Activated naive CD4-positive, alpha-beta T cell (primary cell): ENCODE measurements around the gene GLRA3.

Source experiments
- DNase-seq, 4 experiments: peaks; one replicate each; lab custom pipeline; 2025; lab: John Stamatoyannopoulos, UW

The GLRA3 gene

GRCh38 chr4:174593701-174594100 lies 235.3 kb downstream of the GLRA3 start:
- no peak for DNase-seq

- no peak for DNase-seq
These were observed 236.1 kb downstream of the GLRA3 start for GRCh38 chr4:174592985-174593335.

- no peak for DNase-seq
These were observed 236.6 kb downstream of the GLRA3 start for GRCh38 chr4:174592256-174592984.

DNA sequence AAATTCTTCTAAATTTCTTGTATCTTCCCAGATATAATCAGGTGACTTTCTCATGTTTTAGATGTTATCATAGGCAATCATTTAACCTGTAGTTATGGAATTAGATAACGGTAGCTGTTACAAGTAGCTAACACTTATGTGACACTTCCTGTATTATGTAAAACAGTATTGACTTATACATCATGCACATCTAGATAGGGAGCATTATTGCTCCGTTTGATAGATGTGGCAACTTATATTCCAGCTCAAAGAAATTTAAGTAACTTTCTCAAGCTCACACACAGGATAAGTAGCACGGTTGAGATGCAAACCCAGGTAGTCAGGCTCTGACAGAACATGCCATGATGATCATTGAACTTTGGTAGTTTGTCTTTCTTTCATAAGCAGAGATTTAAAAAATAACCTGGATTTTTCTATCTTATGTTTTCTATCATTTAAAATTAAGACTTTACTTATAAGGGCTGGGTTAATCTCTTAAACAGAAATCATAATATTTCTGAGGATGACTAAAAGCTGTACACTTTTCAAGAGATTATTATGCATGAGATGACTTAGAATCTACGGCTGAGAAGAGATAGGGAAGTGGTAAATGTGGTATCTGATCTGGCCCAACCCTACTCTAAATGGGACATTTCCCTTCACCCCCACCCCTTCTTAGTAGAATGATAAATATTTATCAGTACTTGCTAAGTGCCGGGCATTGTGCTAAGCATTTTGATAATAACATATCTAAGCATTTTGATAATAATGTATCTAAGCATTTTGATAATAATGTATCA lies 237.6 kb downstream of the GLRA3 start:
- no peak for DNase-seq

DNA sequence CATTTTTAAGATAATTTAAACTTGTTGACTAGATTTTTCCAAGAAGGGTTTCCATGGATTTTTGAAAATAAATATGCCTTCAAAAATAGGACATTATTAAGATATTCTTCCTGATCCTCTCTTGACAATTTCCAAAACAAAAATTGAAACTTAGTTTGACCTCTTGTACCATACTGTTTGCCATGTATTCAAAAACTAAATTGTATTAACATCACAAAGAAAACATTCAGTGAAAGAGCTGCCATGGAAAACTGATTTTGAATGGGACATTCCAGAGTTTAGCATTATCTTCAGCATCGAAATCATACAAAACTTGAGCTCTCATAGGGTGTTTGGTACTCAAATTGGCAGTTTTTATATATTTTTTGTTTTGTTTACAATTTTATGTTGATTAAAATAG lies 238.7 kb downstream of the GLRA3 start:
- DNase-seq: no peak
